ENCODE results near the gene PTGES2. TPM values are rescaled to one million over a fixed set of nuclear protein-coding genes. Genes with fewer than 3 reads are reported as not detected.

The PTGES2 gene
- total RNA-seq, 1 donor from 2014 or later: 62.5 TPM

GRCh38 chr9:128103589-128103962, 24.0 kb downstream of the PTGES2 start:
- DNase-seq (ENCODE audit: low read depth in 2 of 2): no peak

- no peak for DNase-seq (ENCODE audit: low read depth in 2 of 2)
These were observed 24.5 kb downstream of the PTGES2 start for GRCh38 chr9:128102861-128103588.

DNA sequence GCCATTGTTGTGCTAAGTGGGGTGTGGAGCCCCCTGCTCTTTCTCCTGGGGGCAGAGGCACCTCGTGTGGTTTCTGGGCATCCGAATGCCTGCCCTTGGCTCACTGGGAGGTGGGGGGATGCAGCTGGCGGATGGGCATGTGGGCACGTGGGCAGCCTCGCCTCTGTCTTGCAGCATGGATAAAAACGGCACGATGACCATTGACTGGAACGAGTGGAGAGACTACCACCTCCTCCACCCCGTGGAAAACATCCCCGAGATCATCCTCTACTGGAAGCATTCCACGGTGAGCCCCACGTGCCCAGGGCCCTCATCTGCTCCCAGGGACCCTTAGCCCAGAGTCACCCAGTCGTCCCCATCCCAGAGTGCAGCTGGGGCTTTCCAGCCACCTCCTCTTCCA, 25.3 kb downstream of the PTGES2 start:
- no peak for DNase-seq (ENCODE audit: low read depth in 2 of 2)

GRCh38 chr9:128101690-128102089, 25.8 kb downstream of the PTGES2 start:
- peak; percentile 51 to 74 for DNase-seq (ENCODE audit: low read depth in 2 of 2)

GRCh38 chr9:128101231-128101661, 26.3 kb downstream of the PTGES2 start:
- DNase-seq (ENCODE audit: low read depth in 2 of 2): peak in 1 of 2 donors; percentile 58

DNA sequence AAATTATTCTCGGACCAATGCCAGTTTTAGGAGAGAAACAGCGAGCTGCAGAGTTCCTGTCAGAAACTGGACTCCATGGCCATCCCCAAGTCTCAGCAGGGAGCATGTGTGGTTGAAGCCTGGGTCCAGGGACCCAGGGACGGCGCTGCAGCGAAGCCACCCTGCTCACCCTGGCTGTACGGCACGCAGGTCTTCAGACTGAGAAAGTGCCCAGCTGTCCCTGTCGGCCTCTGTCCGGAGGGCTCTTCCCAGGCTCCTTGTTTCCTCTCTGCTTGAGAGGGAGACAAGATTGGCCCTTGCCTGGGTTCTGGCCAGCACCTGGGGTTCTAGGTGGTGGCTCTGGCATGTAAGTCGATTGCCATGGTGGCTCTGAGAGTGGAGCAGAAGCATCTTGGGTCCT, 26.9 kb downstream of the PTGES2 start:
- DNase-seq (ENCODE audit: low read depth in 2 of 2): no peak

- peak; percentile 63 to 81 for DNase-seq (ENCODE audit: low read depth in 2 of 2)
These were observed 27.5 kb downstream of the PTGES2 start for GRCh38 chr9:128099932-128100491.

DNA sequence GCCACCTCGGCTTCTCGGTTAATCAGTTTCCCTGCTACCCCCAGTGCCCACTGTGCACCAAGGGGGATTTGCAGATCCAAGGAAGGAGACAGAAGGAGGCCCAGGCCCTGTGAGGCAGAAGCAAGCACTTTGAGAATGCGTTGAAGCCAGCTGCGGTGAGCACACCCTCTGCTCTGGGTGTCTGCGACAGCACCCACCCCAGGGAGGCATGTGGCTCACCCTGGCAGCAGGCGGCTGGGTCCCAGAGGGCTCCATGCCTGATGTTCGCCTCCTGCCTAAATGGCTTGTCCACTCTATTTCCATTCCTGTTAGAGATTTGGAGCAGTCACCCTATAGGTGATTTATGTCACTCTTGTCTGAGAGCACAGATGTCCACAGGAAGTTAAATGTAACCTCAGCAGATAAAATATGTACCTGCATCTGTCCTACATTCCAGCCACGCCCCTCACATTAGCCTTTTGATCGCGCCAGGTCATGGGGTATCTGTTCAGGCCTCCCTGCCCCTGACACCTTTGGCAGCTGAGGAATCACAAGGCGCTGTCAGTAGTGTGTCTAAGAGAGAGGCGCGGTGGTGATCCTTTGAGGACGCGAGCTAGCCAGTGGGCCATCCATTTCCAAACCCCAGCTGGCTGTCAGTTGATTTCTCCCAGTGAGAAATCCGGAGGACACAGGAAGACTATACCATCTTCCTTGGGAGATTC, 28.1 kb downstream of the PTGES2 start:
- peak in 1 of 2 donors; percentile 63 for DNase-seq (ENCODE audit: low read depth in 2 of 2)

- peak; percentile 94 to 98 for DNase-seq (ENCODE audit: low read depth in 2 of 2)
These were observed 29.0 kb downstream of the PTGES2 start for GRCh38 chr9:128098297-128099230.

DNA sequence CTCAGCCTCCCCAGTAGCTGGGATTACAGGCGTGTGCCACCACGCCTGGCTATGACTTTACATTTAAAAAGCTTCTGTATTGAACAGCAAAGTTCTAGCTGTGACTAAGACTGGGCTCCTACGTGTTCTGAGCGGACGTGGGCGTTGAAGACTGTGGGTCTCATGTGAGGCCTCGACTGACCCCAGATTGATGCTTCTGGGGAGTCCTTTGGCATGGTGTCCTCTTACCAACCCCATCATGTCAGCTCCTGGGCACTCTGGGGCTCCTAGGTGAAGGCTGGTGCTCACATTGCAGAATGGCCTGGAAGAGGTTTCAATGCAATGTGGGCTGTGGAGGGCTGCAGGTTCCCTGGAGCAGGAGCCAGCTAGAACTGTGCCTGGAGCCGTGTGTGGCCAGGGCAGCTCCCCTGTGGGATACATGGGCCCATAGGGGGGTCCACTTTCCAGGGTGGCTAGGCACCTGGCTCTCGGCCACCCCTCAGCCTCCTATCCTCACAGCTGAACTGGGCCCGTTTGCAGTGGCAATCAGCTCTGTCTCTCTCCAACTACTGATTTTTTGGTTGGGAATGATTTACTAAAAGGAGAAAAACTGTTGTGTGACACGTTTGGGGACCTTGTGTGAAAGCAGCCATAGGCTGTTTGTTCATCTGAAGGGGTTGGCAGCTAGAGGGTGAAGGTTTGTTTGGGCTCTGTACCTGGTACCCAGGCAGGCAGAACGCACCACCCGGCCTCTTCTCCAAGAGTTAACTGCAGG, 29.8 kb downstream of the PTGES2 start:
- no peak for DNase-seq (ENCODE audit: low read depth in 2 of 2)

DNA sequence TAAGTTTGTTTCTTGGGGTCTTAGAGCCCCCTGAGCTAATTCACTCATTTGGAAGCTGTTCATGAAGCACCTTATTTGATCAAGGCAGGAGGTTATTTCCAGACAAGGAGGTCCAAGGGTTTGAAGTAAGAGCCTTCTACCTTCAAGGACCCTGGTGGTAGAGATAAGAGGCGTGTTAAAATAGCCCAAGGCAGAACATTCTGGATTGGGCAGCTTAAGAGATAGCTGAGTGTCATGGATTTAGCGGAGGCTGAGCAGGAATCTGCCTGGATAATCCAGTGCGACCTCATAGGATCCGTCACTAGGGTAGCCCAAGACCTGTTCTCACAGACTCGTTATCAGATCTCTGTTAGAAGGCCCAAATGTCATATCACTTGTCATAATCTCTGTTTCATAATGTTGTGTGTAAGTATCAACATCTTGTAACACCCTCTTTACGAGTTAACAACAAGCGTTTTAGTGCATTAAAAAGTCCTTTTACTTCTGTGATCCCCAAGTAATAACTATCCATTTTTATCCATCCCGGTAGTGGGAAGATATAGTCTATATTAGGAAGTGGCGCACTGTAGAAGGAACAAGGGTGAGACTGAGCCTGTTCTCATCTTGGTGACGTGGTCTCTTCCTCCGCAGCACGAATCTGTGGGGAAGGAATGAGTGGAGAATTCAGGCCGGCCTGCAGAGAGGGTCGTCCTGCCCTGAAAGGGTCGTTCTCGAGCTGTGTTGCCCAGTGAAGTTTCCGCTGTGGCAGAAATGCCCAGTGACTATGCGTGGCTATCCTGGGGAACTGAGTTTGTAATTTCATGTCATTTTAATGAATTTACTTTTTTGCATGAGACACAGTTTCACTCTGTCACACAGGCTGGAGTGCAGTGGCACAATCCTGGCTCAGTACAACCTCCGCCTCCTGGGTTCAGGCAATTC, 30.7 kb downstream of the PTGES2 start:
- DNase-seq (ENCODE audit: low read depth in 2 of 2): no peak

DNA sequence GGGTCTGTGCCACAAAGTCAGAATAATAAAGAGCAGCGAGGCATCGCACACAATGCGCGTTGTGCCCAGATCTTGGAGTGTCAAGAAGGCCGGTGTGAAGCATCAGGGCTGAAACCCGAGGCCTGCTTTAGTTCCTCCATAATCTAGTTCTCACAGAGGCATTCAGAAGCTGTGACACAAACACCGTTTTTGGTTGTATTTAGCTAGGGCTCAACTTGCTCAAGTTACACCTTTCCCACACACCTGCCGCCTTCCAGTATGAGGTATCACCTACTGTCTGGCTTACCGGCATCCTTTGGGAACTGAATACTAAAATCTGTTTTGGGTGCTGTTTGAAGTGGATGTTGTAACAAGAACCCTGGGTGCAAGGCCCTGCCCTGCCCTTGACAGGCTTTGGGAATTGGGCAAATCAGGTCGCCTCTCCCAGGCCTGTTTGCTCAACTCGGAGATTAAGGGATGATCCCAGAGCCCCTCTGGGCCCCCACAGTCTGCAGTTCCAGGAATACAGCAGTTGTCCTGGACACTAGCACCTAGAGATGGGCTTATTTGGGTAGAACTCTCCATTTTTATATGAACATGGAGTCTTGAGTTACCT, 32.5 kb downstream of the PTGES2 start:
- DNase-seq (ENCODE audit: low read depth in 2 of 2): no peak

GRCh38 chr9:128094166-128094949, 33.2 kb downstream of the PTGES2 start:
- DNase-seq (ENCODE audit: low read depth in 2 of 2): peak; percentile 98

DNA sequence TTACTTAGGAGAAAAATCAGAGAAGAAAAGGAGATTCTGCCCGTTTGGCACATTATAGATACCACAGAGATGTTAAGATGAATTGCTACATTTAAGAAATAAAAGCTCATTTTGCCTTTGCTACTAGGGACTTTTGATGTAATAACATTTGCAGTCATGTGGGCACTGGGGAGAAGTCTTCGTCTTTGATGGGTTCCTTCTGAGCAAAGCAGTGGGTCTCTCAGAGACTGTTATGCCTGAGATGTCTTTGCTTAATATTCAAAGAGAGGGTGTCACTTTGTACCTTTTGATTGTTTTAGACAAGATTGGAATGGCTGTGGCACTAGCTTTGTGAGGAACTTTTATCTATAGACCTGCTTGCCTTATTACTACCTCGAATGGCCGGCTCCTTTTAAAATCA, 34.5 kb downstream of the PTGES2 start:
- DNase-seq (ENCODE audit: low read depth in 2 of 2): no peak

- DNase-seq (ENCODE audit: low read depth in 2 of 2): no peak
These were observed 35.1 kb downstream of the PTGES2 start for GRCh38 chr9:128092199-128092977.

- DNase-seq (ENCODE audit: low read depth in 2 of 2): no peak
These were observed 36.0 kb downstream of the PTGES2 start for GRCh38 chr9:128091571-128091970.

- DNase-seq (ENCODE audit: low read depth in 2 of 2): no peak
These were observed 36.4 kb downstream of the PTGES2 start for GRCh38 chr9:128091144-128091543.

- DNase-seq (ENCODE audit: low read depth in 2 of 2): no peak
These were observed 38.2 kb downstream of the PTGES2 start for GRCh38 chr9:128089299-128089698.

Measured in lung microvascular endothelial cell (primary cell).